ENCODE data around the gene RILP.

Gene RILP

GRCh38 chr17:1629504-1630310, 20.0 kb downstream of the RILP start:
- peak; percentile 39 to 62 for DNase-seq (ENCODE audit: low read depth in 1 of 2, low spot score in 1 of 2)

GRCh38 chr17:1628856-1629503, 20.7 kb downstream of the RILP start:
- peak; percentile 81 for DNase-seq (ENCODE audit: low read depth in 1 of 2, low spot score in 1 of 2)

GRCh38 chr17:1627982-1628855, 21.4 kb downstream of the RILP start, which contains the start of gene SLC43A2:
SLC43A2 (minus strand) TSS chr17:1628834; CDS start chr17:1627874, 960 bp downstream.
- DNase-seq (ENCODE audit: low read depth in 1 of 2, low spot score in 1 of 2): peak; percentile 49 to 65

- DNase-seq (ENCODE audit: low read depth in 1 of 2, low spot score in 1 of 2): no peak
Measured at GRCh38 chr17:1627182-1627981, 22.3 kb downstream of the RILP start.

- no peak for DNase-seq (ENCODE audit: low read depth in 1 of 2, low spot score in 1 of 2)
Measured at GRCh38 chr17:1626333-1626732, 23.3 kb downstream of the RILP start.

GRCh38 chr17:1625581-1625980, 24.1 kb downstream of the RILP start:
- DNase-seq (ENCODE audit: low read depth in 1 of 2, low spot score in 1 of 2): no peak

GRCh38 chr17:1625053-1625452, 24.6 kb downstream of the RILP start:
- DNase-seq (ENCODE audit: low read depth in 1 of 2, low spot score in 1 of 2): no peak

GRCh38 chr17:1624650-1625049, 25.0 kb downstream of the RILP start:
- DNase-seq (ENCODE audit: low read depth in 1 of 2, low spot score in 1 of 2): no peak

- no peak for DNase-seq (ENCODE audit: low read depth in 1 of 2, low spot score in 1 of 2)
Measured at GRCh38 chr17:1623057-1623630, 26.5 kb downstream of the RILP start.

GRCh38 chr17:1621273-1621954, 28.3 kb downstream of the RILP start:
- no peak for DNase-seq (ENCODE audit: low read depth in 1 of 2, low spot score in 1 of 2)

- DNase-seq (ENCODE audit: low read depth in 1 of 2, low spot score in 1 of 2): no peak
Measured at GRCh38 chr17:1620486-1620885, 29.2 kb downstream of the RILP start.

- DNase-seq (ENCODE audit: low read depth in 1 of 2, low spot score in 1 of 2): no peak
Measured at GRCh38 chr17:1617620-1618174, 32.0 kb downstream of the RILP start.

- no peak for DNase-seq (ENCODE audit: low read depth in 1 of 2, low spot score in 1 of 2)
Measured at GRCh38 chr17:1616101-1616500, 33.6 kb downstream of the RILP start.

- DNase-seq (ENCODE audit: low read depth in 1 of 2, low spot score in 1 of 2): no peak
Measured at GRCh38 chr17:1612400-1612799, 37.3 kb downstream of the RILP start.

GRCh38 chr17:1611715-1612114, 38.0 kb downstream of the RILP start:
- no peak for DNase-seq (ENCODE audit: low read depth in 1 of 2, low spot score in 1 of 2)

GRCh38 chr17:1608676-1609075, 41.0 kb downstream of the RILP start:
- no peak for DNase-seq (ENCODE audit: low read depth in 1 of 2, low spot score in 1 of 2)

GRCh38 chr17:1607971-1608320, 41.7 kb downstream of the RILP start:
- DNase-seq (ENCODE audit: low read depth in 1 of 2, low spot score in 1 of 2): no peak

GRCh38 chr17:1606352-1606985, 43.2 kb downstream of the RILP start:
- DNase-seq (ENCODE audit: low read depth in 1 of 2, low spot score in 1 of 2): no peak

GRCh38 chr17:1605681-1606351, 43.9 kb downstream of the RILP start:
- no peak for DNase-seq (ENCODE audit: low read depth in 1 of 2, low spot score in 1 of 2)

All from activated T-helper 1 cell treated with anti-CD3 and anti-CD28 coated beads, Interleukin-2, amount 50 U/mL, for 16 hours (primary cell).